Measurements from ENCODE around the gene VAMP5. TPM values are rescaled to one million over a fixed set of nuclear protein-coding genes. Genes with fewer than 3 reads are reported as not detected.

Gene VAMP5
- total and polyA plus RNA-seq, 2 donors (not counting 3 experiments of a cell fraction or from before 2014, with no cell fraction given), result 186 to 624 TPM

DNA sequence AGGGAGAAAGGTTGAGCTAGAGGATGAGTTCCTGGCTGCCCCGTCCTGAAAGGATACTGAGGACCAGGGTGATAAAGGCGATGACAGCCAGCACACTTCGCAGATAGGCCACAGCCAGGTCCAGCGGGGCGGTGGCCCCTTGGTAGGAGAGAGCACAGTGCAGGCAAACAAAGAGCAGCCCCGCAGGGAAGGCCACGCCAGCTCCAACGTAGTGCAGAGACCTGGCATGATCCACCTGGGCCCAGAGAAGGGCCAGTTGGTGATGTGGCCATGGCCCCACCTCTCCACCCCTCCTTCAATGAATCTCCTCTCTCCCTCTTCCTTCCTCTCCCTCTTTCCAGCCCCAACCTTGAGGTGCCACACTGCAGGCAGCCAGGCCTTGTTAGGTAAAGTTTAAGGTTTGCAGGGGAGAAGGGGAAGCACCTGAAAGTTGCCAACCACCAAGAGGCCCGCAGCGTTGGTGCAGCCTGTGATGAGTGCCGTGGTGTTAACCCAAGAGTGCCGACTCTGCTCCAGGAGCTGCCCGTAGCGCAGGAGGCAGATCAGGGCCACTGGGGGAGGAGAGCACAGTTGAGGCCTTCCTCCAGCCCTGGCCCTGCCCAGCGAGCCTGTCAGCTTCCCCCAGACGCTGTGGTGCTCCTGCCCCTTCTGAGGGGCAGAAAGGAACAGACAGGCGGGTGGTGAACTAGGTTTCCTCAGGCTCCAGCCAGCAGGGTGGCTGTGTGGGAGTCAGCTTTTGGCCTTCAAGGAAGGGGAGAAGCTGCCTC is 15.4 kb downstream of the VAMP5 start:
- H3K4me3 ChIP-seq (replicated peaks in 1 of 3; ENCODE audit: insufficient read depth in 1 of 3, low read depth in 1 of 3, low read length in 3 of 3), result no peak overlapping the region
- H4K20me1 ChIP-seq (replicated peaks; ENCODE audit: control insufficient read depth, extremely low read depth, insufficient read depth, low read length), result no peaks in the 10 kb centered on the region
- peaks cover 0 to 29% of the 10 kb centered on the region in 2 experiments for H3K36me3 ChIP-seq (ENCODE audit: control insufficient read depth in 2 of 2, extremely low read depth in 1 of 2, insufficient read depth in 2 of 2, low read length in 2 of 2)
- TF ChIP-seq FOS (IDR thresholded peaks at IDR 0.05; ENCODE audit: borderline replicate concordance, insufficient read depth, low read length) (no peak), POLR2A (IDR thresholded peaks at IDR 0.05; ENCODE audit: low read depth, low read length) (no peak), EZH2 (IDR thresholded peaks at IDR 0.05; ENCODE audit: borderline replicate concordance, low read depth, low read length, severe bottlenecking) (no peak), POLR2AphosphoS5 (IDR thresholded peaks at IDR 0.05; ENCODE audit: insufficient read depth, low read depth, low read length) (no peak), JUN (IDR thresholded peaks at IDR 0.05; ENCODE audit: borderline replicate concordance, insufficient read depth, insufficient read length, low read depth) (no peak), GATA2 (IDR thresholded peaks at IDR 0.05; ENCODE audit: insufficient read depth, insufficient read length, low read depth, low read length) (no peak), MYC (IDR thresholded peaks at IDR 0.05; ENCODE audit: low read depth, low read length) (no peak)
- TF ChIP-seq, protein P1, sequence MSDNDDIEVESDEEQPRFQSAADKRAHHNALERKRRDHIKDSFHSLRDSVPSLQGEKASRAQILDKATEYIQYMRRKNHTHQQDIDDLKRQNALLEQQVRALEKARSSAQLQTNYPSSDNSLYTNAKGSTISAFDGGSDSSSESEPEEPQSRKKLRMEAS (IDR thresholded peaks at IDR 0.05; ENCODE audit: insufficient read depth, insufficient read length), result no peak
- TF ChIP-seq, protein P2, sequence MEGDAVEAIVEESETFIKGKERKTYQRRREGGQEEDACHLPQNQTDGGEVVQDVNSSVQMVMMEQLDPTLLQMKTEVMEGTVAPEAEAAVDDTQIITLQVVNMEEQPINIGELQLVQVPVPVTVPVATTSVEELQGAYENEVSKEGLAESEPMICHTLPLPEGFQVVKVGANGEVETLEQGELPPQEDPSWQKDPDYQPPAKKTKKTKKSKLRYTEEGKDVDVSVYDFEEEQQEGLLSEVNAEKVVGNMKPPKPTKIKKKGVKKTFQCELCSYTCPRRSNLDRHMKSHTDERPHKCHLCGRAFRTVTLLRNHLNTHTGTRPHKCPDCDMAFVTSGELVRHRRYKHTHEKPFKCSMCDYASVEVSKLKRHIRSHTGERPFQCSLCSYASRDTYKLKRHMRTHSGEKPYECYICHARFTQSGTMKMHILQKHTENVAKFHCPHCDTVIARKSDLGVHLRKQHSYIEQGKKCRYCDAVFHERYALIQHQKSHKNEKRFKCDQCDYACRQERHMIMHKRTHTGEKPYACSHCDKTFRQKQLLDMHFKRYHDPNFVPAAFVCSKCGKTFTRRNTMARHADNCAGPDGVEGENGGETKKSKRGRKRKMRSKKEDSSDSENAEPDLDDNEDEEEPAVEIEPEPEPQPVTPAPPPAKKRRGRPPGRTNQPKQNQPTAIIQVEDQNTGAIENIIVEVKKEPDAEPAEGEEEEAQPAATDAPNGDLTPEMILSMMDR (IDR thresholded peaks at IDR 0.05; ENCODE audit: extremely low read depth in 1 of 2, insufficient read depth in 1 of 2, low read depth in 1 of 2, low read length in 2 of 2), result no peak
- ChIA-PET CTCF (interaction anchor here (0.7 to 2.3 kb wide), 2 partner anchors 9 to 12 kb away, joined by 3 to 8 read pairs; no protein-coding TSS in a partner anchor), POLR2A (interaction anchor here (0.8 kb wide), 1 partner anchor 12 kb away, joined by 3 read pairs; no protein-coding TSS in a partner anchor)
- peaks cover 17% of the 10 kb centered on the region for H3K4me1 ChIP-seq (ENCODE audit: control insufficient read depth, extremely low read depth, insufficient read depth, low read length)
- intact Hi-C loops (cut with micrococcal nuclease) (loop anchor here (5.0 kb wide), 1 partner anchor 177 kb away; no protein-coding TSS in a partner anchor), dilution Hi-C loops (cut with MboI; ENCODE audit: extremely low pct_ligation_motif_present, low sequenced_read_pairs) (no loop called here)
- no peaks in the 10 kb centered on the region for H3K9me1 ChIP-seq (replicated peaks; ENCODE audit: control insufficient read depth, extremely low read depth, insufficient read depth, low read length)
- no TSS peak for BruUV-seq (replicated peaks)
- FAIRE-seq (no peak), DNase-seq (ENCODE audit: low read depth, low spot score) (no peak)
- no peak overlapping the region for H3K9ac ChIP-seq (replicated peaks; ENCODE audit: extremely low read depth, insufficient read depth, low read length)
- no peak overlapping the region for H2AFZ ChIP-seq (ENCODE audit: low read depth, low read length)
- H3K79me2 ChIP-seq (ENCODE audit: control insufficient read depth, insufficient read depth, low read length), result peaks cover 19% of the 10 kb centered on the region
- H3K27me3 ChIP-seq (ENCODE audit: control insufficient read depth in 2 of 2, insufficient read depth in 2 of 2, low read length in 2 of 2), result no peaks in the 10 kb centered on the region
- H3K9me3 ChIP-seq (replicated peaks; ENCODE audit: control insufficient read depth, insufficient read depth, low read length), result no peaks in the 10 kb centered on the region
- H3K27ac ChIP-seq (ENCODE audit: insufficient read depth, low read depth, low read length), result no peak overlapping the region
- no peak overlapping the region for H3K4me2 ChIP-seq (ENCODE audit: insufficient read depth, low read length)
